ENCODE data around the gene TSSK2.

Gene TSSK2

DNA sequence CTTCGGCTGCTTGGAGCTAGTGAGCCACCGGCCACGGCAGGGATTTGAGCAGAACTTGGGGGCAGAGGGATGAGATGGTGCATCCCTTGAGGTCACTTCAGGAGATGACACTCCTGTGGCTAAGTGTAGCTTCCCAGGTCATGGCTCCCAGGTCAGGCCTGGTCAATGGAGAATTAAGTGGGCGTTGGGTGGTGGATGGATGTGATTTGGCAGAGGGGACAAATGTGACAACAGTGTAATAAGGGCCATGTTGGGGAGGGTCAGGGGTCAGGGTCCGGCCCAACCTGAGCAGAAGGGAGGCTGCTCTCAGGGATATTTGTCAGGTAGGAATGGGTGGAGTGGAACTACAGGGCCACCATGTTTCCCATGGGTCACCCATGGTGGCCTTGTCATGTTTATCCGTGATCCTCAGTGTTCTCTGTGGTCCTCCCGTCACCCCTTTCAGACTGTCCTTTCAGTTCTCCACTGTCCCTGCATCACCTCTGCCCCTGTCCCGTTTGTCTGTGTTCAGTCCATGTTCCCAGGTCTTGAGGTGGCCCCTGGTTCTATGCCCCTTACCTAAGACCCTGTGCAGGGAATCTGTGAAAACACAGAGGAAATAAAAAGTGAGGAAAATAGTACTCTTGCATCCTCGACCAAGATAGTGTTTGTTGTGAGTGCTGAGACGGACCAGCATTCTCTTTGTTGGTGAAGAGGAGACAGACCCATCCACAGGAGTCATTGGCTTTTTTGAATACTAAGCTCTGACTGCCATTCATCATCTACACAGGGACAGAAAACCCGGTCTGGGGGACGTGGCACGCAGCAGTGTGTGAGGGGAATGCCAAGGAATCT lies 41.3 kb downstream of the TSSK2 start:
- FAIRE-seq: no peak

DNA sequence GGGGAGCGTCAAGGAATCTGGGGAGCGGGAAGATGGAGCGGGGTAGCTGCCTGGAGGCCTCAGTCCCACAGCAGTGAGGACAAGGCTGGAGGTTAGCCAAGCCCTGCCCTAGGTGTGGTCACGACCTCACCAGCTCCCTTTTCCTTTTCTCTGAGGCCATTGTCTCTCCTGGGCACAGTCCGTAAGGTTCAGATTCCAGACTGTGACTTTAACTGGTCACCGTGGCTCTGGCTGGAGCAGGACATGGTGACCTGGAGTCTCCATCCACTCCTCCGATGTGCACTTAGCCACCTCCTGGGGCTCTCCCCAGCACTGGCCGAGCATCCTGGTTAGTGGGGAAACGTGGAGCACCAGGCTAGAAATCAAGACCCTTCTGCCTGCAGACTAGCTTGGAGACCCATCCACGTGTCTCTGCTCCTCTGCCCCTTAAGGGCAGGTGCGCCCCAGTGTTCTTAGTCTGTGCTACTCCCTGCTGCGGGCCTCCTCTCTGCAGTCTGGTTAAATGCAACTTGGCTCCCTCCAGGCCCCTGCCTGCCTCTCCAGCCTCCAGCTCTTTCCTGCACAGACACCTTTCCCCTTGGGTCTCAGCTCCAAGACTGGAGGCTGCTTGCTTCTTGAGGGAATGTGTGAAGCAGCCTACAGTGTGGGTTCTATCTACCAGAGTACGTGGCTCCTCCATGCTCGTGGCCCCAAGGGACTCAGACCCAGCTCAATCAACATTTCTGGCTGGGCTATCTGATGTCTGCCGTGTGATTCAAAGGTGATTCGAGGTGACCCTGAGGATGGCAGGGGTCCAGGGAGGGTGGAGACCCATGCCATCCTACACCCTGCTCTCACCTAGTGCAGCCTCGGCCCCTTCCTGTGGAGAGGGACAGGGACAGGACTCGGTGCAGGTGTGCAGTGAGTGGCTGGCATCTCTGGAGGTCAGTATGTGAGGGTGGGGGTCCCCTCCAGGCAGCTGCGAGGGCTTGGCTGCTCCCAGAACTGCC lies 42.2 kb downstream of the TSSK2 start:
- no peak for FAIRE-seq

DNA sequence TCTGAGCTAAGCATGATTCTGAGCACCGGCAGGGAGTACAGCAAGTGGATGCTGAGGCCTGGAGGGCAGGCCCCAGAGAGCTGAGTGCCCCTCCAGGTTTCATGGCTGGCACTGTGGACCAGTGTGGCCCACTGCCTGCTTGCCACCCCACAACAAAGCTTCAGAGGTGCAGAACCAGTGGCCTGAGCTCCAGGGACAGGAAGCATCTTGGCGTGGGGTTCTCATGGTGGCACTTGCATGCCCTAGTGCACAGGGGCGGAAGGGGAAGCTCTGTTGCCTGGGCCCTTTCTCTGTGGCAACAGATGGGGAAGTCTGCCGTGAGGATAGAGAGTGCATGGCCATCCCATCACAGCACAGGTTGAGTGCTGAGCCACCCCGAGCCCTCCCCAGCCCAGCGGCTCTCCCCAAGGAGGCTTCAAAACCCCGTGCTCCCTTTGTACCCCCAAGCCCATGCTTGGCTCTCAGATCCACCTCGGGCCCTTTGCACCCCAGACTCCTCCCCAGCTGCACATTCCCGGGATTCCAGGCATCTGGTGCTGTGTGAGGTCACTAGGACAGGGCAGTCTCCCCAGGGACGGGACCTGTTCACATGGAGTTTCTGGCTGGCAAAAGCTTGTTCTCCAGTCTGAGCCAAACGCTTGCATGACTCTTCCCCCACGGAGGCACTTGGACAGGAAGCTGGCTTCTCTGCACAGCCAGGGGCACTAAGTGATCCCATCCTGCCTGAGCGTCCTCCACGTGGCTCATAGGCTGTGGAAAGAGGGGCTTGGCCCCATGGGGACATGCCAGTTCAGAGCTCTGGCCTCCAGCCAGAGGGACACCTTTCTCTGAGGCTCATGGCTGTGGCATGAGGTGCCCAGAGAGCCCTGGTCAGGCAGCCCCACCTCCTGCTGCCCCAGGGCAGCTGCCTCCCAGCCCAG lies 43.3 kb downstream of the TSSK2 start:
- FAIRE-seq: no peak

DNA sequence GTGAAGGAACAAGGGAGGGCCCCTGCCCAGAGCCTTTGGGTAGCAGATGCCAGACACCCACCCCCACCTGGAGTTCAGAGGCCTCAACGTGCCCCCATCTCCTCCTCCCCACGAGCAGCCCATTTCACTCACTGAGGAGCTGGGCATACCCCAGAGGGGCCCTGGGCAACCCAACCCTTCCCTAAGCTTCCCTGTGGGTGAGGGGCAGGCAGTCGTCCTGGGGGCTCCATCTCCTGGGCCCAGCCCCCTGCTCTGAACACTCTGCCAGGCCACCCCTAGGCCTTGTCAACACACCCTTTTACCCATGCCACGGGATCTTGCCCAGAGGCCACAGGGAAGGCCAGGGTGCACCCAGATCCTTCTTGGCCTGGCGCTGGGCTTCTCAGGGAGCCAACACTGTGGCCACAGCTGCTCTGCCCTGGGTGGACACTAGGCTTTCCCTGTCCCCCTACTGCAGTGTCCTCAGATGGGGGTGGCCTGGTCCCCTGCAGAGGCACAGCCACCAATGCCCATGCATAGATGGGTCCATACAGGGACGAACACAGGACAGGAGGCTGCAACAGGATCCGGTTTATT lies 44.0 kb downstream of the TSSK2 start:
- no peak for FAIRE-seq

DNA sequence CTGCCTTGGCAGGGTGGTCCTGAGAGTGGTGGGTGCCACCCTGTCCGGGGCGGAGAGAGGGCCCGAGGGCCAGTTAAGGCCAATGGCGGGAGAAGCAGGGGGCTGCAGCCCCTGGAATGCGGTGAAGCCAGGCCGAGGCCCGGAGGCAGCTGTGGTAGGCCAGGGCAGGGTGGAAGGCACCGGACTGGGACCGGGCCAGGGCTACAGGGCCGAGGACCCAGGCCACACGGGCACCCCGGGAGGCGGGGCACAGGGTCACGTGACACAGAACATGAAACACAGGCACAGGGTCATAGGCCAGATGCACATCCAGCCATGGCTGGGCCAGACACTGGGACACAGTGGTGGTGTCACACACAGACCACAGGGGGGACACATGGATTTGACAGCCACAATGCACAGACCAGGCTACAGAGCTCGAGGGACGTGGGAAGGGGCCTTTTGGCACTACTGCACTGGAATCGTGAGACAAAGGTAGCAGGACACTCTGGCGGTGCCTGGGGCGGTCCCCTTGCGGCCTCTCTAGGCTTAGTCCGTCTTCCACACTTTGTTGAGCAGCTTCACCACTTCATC lies 44.6 kb downstream of the TSSK2 start:
- FAIRE-seq: no peak

DNA sequence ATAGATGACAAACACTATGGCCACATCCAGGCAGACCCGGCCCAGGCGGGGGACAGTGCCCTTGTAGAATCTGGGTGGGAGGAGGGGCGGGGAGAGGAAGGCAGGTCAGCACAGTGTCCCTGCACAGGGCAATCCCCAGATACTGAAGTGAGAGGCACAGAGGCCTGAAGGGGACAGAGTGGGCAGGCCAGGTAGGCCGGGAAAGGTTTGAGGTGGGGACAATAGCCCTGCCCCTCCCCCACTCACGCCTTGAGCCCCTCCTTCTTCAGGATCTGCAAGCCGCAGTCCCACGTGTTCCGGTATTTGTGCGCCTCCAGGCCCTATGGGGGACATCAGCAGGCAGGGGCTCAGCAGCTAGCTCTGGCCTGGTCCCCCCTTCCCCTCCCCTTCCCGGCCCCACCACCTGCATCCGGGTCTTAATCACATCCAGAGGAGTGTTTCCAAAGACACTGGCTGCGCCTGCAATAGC lies 45.1 kb downstream of the TSSK2 start:
- FAIRE-seq: no peak

DNA sequence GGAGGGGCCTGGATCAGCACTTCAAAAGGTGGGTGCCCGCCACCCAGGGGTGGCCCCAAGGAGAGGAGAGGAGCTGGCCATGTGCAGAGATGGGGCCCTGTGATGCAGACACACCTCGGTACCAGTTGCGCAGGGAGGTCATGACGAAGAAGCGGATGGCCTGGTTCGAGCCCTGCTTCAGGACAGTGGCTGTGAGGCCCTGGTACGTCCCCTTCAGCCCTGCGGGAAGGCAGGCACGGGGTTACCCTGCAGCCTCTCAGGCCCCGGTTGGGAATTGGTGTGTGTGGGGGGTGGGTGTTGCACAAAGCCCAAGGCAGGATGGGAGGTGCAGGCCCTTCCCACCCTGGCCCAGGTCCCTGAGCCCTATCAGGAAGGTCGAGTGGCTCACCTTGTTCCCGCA lies 45.6 kb downstream of the TSSK2 start:
- FAIRE-seq: no peak

DNA sequence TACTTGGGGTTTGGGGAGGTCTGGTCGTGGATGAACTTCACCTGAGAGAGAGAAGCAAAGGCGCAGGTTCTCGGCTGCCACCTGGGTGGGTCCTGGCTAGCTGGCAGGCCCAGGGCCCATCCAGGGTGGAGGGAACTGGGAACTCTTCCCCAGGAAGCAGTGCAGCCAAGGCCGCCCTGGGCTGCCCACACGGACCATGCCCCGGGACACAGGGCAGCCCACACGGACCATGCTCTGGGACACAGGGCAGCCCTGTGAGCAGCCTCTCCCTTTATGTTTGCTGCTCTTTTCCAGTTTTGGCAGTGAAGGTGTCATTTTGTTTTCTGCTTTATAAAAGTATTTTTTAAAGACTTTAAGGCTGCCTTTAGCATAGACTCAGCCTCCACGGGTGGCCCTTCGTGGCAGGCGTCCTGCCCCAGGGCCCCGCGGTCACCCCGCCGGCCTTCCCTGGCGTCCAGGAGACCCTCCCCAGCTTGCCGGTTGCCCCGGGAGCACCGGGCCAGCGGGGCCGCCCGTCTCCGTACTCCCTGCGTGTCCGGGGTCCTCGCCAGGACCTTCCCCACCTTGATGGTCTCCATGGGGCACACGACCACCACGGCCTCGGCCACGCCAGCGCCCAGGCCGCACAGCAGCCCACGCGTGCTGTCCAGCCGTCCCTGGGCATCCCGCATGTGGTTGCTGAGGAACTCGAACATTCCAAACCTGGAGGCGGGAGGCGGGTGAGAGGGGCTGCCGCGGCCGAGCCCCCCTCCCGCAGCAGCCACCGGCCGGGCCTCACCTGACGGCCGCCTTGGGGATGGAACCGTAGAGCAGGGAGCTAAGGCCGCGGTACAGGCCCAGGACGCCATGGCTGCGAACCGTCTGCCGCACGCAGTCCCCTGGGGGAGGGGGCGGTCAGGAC lies 46.3 kb downstream of the TSSK2 start:
- no peak for FAIRE-seq

DNA sequence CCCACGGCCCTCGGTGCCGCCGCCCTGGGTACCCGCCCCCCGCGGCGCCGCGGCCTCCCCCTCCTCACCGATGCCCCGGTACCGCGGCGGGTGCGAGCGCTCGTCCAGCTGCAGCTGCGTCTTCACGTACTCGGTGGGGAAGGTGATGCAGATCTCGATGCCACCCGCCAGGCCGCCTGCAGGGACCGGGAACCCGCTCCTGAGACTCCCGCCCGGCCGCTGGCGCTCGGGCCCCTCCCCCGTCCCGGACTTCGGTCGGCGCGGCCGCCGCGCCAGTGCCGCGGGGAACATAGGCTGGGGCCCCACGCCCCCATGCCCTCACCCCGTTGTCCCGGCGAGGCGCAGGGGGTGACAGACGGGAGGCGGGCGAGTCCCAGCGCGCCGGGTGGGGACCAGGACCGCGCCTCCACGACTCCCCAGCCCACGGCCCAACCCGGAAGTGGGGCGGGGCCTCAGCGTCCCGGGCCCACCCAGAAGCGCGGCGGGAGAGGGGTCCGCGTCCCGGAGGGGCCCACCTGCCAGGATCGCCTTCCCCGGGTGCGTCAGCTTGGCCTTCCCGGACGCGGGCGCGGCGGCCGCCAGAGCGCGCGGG lies 47.1 kb downstream of the TSSK2 start:
- no peak for FAIRE-seq

DNA sequence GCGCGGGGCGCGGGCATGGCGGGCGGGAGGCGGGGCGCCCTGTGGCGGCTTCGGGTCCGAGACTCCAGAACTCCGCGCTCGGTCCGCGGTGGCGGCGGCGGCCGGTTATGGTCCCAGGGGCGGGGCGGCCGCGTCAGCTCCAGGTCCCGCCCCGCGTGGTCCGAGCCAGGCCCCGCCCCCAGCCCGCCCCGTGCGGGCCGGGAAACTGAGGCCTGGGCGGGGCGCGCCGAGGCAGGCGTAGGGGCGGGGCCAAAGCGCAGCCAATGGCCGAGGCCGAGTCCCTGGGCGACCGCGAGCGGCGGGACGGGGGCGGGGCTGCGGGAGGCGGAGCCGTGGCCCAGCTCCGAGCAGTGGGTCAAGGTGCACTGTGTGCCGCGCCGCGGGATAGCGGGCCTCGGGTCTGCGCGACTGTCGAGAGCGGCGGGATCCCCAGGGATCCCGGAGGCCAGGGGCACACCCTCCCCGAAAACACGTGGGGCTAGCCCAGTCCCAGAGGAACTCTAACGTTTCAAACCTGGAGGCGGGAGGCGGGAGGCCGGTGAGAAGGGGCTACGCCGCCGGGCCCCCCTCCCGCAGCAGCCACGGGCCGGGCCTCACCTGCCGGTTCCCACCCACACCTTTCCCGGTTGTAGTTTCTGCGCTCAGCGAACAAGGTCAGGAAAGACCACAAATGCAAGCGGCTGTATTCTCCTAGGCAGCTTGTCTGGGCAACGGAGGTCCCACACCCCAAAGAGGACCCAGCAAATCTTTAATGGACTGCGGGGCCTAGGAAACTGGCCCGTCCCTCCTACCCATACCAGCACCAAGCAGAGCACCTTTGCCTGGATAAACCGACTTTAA lies 47.8 kb downstream of the TSSK2 start, which contains the start of gene SLC25A1:
Gene SLC25A1 (minus strand): TSS at position 80 of the 840 bp plus-strand sequence. CDS start 63 bp downstream, at position 17.
- no peak for FAIRE-seq

DNA sequence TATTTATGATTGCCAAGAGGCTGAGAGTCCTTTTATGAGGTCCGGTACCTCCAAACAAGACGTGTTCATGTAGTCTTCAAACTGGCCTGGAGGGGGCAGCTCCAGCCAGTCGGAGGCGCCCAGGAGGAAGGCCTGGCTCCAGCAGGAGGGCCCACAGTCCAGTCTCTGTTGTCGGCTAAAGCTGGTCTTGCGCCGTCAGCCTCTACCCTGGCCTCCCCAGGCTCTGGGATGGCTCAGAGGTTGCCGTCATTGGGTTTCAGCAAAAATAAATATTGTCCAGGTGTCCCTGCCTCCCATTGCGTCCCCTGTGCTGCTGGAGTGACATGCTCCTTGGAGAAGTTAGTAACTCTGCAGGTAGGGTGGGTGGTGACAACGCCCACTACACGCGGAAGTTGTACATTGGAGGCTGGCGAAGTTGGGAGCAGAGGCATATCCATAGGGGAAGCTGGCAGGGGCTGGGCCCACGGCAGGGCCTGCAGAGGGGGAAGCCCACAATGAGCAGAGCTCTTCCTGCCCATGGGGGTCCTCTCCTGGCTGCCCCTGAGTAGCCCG lies 48.5 kb downstream of the TSSK2 start:
- peak; percentile 23 for FAIRE-seq

DNA sequence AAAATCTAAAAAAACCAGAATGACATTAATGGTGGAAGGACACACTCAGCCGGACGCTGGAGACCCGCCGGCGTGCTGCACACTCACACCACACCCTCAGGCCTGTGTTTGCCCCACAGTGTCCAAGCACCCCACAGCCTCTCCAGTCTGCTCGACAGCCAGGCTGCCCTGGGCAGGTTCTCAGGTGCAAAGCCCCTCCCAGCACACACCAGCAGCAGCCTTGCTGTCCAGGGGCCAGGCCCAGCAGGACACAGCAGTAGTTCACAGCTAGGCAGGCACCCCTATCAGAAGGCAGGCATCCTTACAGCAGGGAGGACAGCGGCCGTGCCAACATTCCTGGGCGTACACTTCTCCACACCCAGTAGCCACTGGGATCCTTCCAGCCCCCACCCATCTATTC lies 49.1 kb downstream of the TSSK2 start:
- FAIRE-seq: no peak

DNA sequence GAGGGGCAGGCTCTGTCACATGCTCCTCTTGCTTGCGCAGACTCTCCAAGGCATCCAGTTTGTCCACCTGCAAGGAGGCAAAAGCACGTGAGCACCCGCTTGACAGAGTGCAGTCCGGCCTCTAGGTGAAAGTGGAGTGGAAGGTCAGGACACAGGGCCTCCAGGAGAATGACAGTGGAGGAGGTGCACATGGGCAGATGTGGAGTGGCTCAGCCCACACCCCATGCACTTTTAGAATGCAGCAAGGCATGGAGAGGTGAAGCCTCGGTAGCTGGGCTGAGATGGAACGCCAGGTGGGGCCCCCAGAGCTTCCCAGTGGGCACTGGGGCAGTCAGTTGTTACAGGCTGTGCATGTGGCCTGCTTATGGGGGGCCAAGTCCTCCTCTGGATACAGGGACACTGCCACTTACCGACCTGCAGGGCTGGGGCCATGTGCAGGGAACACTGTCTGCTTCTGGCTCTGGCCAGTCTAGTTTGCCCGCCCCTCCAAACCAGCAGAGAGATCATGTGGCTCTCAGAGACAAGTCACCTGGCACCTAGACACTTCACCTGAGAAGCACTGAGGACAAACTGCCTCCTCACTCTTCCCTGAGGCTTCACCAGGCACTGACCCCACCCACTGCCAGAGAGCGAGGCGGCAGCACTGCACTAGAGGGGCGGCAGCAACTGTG lies 49.8 kb downstream of the TSSK2 start:
- no peak for FAIRE-seq

DNA sequence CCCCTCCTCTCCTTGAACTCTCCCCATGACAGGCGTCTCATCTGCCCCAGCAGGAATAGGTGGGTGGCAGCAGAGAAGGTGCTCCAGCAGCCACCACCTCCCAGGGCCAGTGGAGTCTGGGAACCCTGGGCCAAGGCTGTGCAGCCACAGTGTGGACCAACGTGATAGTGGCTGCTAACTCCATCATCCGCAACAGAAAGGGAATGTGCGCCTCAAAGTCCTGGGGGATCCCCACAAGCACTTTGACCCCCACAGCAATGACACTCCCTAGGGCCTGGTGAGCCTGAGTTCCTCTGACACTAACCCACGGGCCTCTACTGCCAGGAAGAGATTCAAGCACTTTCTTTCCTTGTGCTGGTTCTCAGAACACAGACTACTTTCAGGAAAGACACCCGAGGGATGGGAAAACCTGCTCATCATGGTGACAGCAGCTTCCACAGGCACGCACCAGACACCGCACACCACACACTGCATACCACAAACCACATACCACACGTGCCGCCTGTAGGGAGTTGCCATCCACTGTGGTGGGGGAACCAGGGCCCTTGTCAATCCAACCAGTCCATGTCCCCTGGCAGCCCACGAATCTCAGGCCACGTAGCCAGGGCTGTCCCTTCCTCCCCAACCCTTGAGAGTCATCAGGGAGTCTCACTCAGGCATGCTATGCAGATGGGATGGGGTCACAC lies 50.8 kb downstream of the TSSK2 start:
- no peak for FAIRE-seq
